GM12872 (cell line): ENCODE measurements around the gene CRYBG2.

Experiments
- CTCF ChIP-seq: IDR thresholded peaks from 3 replicates; pipeline ENCODE4 v1.5.1; 2011; ENCODE audit warnings: low read depth, mild to moderate bottlenecking, low read length, moderate library complexity; ENCODE audit not compliant: insufficient read depth

CRYBG2 gene

GRCh38 chr1:26389604-26390247 lies 35.8 kb upstream of the CRYBG2 start:
- TF ChIP-seq CTCF = no peak

DNA sequence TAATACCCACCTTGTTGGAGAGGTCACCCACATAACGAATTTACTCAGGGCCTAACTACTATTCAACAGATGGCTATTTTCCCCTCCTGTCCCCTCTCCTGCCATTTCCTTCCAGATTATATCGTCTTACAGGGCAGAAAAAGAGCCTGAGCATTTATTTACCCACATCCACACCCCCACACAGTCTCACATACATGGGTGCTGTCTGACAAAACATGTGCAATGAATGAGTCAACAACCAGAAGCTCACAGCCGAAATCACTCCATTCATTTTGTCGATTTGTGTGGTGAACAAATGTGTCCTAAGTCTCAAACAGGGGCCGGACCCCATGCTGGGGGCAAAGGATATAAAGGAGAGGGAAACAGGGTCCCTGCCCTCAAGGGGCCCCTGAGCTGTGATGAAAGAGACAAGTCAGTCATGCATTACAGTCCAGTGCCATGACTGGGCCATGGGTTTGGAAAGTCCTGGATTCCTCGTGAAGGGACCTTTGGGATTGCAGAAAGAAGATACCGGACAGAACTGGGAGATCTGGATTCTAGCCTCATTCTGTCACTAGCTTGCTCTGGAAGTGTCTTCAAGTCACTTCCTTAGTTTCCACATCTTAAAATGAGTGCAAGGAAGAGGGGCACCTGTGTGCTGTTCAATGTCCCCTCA lies 35.0 kb upstream of the CRYBG2 start:
- TF ChIP-seq CTCF = no peak

DNA sequence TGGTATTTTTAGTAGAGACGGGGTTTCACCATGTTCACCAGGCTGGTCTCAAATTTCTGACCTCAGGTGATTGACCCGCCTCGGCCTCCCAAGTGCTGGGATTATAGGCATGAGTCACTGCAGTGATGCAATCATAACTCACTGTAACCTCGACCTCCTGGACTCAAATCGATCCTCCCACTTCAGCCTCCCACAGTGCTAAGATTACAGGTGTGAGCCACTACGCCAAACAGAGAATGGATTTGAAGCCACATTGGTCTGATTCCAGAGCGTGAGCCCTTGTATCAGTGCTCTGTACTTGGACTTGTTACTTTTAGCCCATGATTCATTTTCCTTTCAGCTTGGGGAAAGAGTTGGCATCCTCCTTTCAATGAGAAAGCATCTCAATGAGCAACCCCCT lies 33.5 kb upstream of the CRYBG2 start:
- no peak for TF ChIP-seq CTCF

GRCh38 chr1:26384076-26384475 lies 30.1 kb upstream of the CRYBG2 start:
- no peak for TF ChIP-seq CTCF

GRCh38 chr1:26378879-26379251 lies 24.9 kb upstream of the CRYBG2 start:
- TF ChIP-seq CTCF = no peak

DNA sequence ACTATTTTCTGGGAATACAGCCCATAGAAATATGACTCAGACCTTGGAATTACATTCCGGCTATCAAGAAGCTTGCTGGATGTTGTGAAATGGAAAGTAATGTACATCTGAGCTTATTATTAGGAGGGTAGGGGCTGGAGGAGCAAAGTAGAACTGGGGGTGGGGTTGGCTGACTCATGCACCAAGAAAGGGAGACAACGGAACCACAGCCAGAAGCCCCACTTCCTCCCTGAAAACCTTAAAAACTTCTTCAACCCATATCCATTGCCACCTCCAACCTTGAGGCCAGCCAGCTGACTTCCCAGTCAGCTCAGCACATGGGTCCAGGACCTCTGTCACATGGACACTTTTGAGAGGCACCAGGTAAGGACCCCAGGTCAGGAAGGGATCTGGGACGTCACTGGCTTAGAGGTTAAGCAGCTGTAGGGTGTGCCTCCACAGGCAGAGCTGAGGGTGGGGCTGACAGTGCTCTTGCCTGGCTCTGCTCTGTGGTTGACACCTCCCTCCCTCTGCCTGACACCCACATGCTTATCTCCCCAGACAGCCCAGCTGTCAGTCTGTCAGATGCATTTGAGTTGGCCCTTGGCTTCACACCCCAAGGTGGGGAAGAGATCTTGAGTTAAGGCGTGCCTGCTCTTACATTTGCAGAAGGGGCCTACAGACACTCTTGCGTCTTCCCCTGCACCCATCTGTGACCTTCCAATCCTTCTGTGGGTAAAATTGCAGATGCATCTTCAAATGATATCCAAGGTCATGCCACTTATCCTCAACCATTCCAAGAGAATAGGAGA lies 24.4 kb upstream of the CRYBG2 start:
- no peak for TF ChIP-seq CTCF

DNA sequence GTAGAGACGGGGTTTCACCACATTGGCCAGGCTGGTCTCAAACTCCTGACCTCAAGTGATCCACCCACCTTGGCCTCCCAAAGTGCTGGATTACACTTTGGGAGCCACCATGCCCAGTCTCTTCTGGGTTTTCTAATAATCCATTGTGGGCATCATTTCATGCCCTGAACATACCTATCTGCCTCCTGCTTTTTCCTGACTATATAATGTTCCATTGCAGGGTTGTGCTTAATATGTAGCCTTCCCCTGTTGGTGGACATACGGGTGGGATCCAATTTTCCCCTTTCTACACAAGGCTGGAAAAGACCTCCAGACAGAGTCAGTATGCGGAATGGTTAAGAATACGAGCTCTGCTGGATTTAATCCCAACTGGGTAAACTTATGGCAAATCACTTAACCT lies 22.1 kb upstream of the CRYBG2 start:
- TF ChIP-seq CTCF = no peak
